ENCODE measurements around the gene ATXN1.
"Not testable (repeated sequence)": the region's sequence is repeated elsewhere in the genome, so short reads cannot be mapped to it uniquely, and the experiment has no call there.

Gene ATXN1

DNA sequence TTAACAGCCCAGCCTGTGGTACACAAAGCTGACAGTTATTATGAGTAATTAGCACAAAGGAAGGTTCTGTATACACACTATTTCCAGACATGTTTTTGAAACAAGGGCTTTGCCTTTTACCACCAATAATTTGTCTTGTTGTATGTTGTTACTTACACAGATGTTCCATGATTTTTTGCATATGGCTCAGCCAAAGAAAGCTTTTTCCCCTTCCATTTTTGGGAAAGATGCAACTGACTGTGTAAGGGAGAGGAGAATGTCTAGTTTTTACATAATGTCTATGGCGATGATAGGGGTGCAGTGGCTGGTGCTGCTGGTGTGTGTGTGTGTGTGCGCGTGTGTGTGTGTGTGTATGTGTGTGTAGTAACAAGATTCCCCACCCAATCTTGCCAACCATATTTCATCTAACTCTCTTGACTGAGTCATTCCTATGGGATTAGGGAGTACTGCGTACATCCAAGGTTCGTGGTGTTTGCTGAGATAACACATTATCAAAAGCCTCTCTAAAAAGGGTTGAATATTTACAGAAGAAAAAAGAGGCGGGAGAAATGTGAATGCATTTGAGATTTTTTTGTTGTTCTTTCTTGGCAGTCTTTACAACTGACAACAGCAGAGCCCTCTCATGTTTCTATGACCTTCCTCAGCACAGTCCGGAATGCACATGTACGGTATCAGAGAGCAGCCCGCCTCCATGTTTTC lies 330.7 kb downstream of the ATXN1 start:
- no peak for DNase-seq

DNA sequence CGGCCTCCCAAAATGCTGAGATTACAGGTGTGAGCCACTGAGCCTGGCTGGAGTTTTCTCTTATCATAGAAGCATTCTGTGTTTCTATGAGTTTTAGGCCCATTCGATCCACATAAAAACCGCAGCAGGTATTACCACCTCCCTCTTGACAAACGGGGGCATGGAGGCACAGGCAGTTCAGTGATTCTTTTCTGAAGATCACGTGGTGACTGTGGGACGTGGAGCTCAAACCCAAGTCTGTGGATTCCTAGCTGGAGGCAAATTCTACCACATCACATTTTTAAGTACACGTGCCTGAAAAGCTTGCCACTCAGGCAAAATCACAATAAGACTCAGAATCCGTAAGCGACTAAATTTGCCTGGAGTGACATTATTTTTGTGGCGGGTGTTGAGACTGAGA lies 331.6 kb downstream of the ATXN1 start:
- no peak for DNase-seq

- no peak for DNase-seq
Observed at GRCh38 chr6:16427124-16427523, 334.1 kb downstream of the ATXN1 start.

DNA sequence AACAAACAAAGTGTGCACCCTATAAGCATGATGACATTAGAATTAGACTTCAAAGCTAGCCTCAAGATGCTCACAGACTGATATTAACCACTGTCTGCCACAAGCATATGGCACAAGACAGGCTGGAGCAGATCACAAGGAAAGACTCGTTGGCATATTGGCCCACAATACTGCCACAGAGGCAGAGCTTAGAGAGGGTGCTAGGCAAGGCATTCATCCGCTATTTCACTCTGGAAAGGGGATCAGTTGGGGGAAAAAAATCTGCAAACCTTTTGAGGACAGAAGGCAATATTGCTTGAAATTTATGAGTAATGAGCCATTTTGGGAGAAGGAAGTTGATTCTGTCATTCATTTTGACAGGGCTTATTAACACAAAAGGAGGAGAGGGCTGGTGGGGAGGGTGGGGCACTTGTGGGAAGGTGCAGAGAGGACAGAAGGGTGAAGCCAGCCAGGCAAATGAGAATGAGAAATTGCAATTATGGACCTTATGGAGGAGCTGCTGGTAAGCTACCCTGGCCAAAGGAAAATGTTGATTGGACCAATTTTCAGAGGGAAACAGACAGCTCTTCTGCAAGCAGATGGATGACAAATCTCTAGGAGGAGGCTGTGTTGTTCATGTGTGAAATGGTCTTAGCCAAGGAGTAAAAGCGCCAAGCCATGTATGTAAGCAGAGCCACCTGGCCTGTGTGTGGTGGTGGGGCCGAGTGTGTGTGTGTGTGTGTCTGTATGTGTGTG lies 335.2 kb downstream of the ATXN1 start:
- no peak for DNase-seq

DNA sequence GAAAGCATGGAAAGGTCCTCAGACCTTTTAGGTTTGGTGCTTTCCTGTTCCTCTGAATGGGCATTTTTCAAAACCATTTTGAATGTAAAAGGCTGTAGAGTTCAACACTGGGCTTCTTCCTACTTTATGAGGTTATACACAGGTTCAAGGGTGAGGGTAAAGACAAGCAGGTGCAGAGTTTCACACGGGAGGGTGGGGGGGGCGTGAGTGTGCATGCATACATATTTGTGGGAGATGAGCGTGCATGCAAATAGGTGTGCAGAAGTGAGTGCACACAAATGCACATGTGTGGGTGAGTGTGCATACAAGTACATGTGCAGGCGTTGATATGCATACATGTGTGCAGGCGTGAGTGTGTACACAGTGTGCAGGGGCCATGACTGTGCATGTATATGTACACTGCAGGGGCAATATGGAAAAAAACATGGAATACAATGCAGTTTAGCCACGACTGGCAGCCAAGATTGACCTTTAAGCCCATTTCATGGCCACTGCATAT lies 339.7 kb downstream of the ATXN1 start:
- no peak for DNase-seq

- DNase-seq = no peak
Observed at GRCh38 chr6:16420715-16421461, 340.4 kb downstream of the ATXN1 start.

DNA sequence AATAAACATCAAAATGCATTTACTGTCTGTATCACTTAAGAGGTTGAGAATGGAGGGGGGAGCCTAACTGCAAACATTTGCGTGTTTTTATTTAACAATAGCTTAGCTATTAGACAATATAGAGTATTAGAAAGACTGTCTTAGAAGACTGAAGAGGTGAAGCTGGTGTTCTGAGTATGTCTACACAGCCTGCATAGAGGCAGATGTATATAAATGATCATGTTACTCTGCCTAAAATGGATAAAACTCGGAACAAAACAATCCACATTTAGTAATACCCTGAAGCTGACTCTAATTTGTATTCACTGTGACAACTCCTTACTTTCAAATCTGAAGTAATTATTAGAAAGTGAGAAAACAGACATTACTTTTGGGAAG lies 340.9 kb downstream of the ATXN1 start:
- DNase-seq = no peak

DNA sequence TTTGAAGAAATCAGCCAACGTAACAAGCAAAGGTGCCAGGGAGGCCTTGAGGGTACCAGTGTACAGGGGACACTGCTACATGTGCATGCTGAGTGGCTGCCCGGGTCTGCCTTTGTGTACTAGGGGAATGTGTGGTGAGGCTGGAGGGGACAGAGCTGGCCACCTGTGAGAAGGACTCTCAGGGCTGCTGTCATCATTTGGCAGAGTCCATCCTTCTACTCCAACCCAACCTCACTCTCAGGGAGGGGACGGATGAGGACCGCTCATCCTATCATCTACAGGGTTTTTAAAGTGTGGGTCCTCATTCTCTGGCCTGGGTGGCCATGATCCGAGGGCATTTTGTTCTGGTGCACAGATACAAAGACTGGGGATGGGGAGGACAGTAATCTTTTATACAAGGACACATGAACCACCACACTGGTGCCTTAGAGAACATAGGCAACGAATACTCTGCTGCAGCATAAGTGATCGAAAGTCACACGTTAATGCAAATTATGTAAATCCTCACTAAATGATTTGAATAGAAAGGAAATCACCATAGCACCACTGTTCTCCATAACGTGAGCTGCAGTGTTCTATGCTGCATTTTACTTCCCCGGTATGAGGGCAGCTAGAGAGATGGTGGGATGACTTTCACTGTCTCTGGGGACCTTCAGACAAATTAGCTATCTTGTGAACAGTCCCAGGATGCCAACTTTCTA lies 341.5 kb downstream of the ATXN1 start:
- no peak for DNase-seq

GRCh38 chr6:16418151-16418550 lies 343.1 kb downstream of the ATXN1 start:
- DNase-seq = no peak

DNA sequence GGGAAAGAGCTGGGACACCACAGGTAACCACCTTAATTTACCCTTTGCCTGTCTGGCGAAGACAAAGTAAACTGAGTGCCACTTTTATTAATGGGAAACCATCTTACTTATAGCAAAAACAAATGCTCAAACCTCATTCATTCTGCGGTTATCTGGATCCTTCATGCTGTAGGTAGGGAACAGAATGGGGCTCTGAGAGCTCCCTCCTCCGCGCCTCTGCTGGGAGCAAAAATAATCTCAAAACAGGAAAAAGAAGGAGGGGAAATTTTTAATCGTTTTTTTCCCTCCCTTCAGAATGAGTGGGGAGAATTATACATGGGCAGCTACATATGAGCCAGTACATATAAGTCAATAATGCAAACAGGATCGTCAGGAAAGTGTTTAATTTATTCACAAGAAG lies 345.6 kb downstream of the ATXN1 start:
- no peak for DNase-seq

DNA sequence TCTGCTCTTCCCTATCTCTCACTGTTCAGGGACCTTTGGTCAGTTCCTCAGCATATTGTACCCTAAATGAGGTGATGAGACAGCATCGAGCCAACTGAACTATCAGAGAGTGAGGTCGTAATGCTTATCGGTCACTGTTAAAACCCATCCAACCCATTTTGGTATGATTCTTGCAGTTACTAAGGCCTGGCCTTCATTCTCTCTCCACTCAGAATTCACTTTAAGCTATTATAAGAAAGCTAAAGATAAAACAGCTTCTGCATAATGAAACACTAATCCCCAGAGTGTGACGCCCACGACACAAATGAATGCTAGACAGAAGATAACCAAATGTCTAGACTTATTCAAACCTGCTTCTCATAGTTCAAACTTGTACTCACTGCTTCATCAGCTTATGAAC lies 347.1 kb downstream of the ATXN1 start:
- no peak for DNase-seq

GRCh38 chr6:16413399-16413798 lies 347.9 kb downstream of the ATXN1 start:
- DNase-seq = no peak

- no peak for DNase-seq
Observed at GRCh38 chr6:16412982-16413381, 348.3 kb downstream of the ATXN1 start.

DNA sequence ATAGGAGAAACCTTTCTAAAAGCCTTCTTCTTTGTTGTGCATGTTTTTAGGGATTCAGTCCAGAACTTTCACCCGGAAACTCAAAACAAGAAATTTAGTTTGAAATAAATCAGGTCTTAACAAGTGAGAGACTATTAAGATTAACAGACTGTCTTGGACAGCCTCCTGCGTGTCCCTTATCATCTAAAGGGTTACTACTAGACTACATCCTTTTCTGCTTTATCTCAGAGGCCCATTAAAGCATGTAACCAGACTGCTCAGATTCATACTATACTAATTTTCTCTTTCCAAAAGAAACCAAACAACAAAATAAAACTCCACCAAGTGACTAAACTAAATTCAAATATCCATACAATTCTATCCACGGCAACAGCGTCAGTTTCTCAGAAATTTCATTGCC lies 349.1 kb downstream of the ATXN1 start:
- no peak for DNase-seq

- DNase-seq = no peak
Observed at GRCh38 chr6:16409531-16410441, 351.5 kb downstream of the ATXN1 start.

DNA sequence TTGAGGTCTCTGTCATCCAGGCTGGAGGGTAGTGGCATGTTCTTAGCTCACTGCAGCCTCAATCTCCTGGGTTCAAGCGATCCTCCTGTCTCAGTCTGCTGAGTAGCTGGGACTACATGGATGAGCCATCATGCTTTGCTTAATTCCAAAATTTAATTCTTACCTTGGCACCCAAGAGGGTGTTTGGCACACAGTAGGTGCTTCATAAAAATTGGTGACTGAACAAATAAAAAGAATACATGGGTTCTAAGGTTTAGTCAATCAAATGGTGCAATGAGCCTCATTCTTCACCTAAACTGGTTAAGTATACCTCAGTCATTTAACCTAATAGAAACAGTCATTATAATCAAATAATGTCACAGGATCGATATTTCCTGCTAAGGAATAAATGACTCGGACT lies 352.5 kb downstream of the ATXN1 start:
- DNase-seq = no peak

- DNase-seq = no peak
Observed at GRCh38 chr6:16406966-16407365, 354.3 kb downstream of the ATXN1 start.

- not testable (repeated sequence) for DNase-seq
Observed at GRCh38 chr6:16406538-16406937, 354.7 kb downstream of the ATXN1 start.

GRCh38 chr6:16405375-16405774 lies 355.9 kb downstream of the ATXN1 start:
- DNase-seq = no peak

DNA sequence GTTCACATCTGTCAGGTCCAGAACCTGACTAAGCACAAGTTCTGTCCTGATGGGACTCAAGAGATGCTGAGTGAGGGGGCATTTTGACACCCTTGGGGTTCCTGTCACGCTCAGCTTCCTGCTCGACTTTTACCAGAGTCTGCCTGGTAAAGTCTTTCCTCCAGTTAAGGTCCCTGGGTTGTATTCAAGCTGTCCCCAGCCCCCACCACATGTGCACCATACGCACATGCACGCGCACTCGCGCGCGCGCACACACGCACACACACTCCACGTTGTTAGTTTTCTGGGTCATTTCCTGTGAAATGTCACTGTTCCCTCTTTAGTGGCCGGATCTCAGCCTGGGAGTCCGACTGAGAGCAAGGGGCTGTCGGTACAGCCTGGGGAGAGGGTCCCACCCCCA lies 356.8 kb downstream of the ATXN1 start:
- no peak for DNase-seq

- no peak for DNase-seq
Observed at GRCh38 chr6:16403831-16404230, 357.4 kb downstream of the ATXN1 start.

DNA sequence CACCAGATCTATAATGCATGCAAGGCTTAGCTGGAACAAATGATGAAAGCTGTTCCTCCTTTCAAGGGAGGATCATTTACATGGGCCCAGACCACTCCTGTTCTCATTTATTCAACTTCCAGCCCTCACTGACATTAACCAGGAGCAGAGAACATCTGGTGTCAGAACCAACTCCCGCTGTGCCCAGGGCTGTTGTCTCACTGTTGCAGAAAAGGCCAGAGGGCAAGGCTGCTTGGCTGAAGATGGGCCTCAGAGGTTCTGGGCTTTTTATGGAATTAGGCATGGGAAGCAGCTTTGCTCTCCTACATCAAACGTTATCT lies 358.7 kb downstream of the ATXN1 start:
- no peak for DNase-seq
